Inflammatory macrophage treated with lipopolysaccharide for 4 hours (primary cell): ENCODE data around the gene PLCB4.
A peak's percentile ranks its signal among the peaks of the same experiment; 100 is the strongest.
"Not testable (repeated sequence)": the region's sequence is repeated elsewhere in the genome, so short reads cannot be mapped to it uniquely, and the experiment has no call there.

Experiments used
- DNase-seq: peaks from one replicate; pipeline ENCODE4 v3.0.0-alpha.2; 2020

PLCB4 gene

DNA sequence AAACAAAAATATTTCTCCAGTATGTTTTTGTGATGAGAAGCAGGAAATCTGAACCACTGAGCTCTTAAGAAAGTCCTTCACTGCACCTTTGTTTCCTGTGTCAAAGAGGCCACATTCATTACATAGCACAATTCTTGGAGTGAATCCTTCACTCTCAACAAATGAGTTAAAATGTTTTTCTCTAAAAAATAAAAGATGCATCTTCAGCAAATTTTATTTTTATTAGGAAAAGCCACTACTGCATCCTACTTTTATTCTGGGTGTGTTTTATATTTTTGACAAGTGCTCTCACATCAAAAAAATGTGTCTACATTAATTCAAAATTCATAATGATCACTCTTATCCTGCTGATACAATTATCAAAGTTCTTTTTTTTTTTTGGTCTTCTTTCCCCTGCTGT, 76.3 kb downstream of the PLCB4 start:
- no peak for DNase-seq

DNA sequence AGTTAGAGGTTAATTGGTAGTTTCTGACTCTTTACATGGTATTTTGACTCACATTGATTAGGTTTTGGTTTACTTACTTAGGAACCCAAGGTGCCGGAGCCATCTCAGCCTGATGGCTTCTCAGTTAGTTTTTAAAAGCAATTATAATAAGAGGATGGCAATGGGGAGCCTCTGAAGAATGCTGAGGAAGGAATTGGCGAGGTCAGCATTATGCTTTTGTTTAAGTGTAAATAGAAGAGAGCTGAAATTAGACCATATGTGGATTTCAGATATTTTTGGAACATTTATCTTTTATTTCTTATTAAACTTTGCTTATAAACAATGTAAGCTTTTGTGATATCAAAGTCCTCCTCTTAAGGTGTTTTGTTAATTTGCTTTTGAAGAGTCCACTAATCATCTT, 77.8 kb downstream of the PLCB4 start:
- DNase-seq = no peak

DNA sequence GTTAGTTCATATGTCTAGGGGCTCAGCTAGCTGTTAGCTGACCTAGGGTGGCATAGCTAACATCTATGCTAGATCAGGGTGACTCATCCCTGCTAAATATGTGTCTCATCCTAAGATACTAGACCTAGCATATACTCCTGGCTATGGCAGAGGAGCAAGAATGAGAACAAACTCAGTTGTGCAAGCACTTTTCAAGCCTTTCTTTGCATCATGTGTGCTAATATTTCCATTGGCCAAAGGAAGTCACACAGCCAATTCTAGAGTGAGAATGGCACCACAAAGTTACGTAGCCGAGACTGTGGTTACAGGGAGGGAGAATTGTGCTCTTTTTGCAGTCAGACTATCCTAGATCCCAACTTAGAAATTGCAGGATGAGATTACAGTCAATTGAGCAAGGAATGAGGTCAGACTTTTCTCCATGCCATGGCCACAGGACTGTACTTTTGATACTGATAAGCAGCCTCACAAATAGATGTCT, 78.7 kb downstream of the PLCB4 start:
- peak; percentile 9 for DNase-seq

DNA sequence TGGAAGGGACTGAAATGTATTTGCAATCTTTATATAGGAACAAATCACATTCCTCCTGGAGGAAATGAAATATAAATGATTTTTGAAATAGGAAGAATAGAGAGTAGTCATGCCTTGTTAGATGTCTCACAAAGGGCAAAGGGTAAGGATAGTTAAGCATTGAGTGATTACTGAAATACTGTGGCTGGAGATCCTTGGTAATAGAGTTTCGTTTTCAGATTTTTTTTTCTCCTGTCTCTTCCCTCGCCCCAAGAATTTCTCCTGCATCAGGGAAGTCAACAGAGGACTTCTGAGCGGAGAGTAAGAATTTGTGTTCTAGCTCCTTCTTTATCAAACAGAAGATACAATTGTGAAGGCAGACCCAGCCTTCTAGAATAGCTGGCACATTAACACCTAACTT, 79.4 kb downstream of the PLCB4 start:
- no peak for DNase-seq

DNA sequence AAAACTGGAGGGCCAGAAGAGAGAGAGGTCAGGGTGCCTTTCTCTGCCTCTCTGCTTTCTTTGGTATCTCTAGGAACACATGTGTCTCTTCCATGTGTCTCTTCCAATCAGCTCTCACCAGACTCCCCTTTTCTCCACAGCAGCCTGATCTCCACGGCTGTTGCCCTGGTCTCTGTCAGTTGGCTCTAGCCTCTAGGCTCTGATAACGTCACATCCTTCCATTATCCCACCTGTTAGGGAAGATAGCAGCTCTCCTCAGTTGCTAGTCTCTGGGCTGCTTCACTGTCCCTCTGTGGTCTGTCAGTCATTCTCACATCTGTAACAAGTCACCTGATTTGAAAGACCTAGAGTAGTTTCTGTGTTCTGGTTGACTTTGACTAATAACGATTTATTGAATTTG, 80.2 kb downstream of the PLCB4 start:
- no peak for DNase-seq

DNA sequence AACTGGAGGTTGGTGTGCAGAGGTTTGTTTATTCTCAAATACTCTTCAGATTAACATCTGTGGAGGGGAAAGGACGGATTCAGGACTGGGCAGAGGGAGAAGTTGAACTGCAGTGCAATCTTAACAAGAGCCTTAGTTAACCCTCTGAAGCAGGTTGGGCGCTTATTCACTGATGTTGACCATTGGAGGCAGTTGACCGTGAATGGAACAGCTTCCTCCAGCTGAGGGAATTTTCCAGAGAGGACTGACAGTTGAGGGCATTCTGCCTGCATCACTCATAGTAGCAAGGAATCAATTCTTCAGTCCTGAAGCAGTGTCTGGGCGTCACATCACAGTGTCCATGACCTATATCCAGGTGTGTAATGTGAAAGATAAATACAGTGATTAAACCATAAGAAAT, 80.9 kb downstream of the PLCB4 start:
- no peak for DNase-seq

DNA sequence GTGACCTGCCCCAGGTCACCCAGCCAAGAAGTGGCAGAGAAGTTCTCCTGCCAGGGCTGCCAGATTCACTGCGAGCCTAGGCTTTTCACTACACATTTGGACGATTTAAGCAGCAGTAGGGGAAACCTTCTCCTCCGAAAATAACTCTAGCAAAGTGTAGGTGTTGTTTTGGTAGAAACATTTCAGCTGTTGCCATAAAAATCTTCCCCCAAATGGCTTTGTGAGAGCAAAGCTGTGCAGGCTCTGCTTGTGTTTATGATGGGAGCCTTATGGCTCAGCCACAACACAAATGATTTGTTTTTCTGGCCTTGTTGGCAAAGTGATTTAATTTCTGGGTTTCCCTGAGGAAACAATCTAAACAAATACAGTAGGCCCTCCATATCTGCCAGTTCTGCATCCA, 81.8 kb downstream of the PLCB4 start:
- no peak for DNase-seq

DNA sequence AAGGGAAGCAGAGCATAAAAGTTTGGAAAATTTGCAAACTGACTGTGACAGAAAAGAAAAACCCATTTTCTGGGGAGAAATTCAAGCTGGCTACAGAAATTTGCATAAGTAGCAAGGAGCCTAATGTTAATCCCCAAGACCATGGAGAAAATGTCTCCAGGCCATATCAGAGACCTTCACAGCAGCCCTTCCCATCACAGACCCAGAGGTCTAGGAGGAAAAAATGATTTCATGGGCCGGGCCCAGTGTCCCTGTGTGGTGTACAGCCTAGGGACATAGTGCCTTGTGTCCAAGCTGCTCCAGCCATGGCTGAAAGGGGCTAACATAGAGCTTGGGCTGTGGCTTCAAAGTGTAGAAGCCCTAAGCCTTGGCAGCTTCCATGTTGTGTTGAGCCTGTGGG, 83.3 kb downstream of the PLCB4 start:
- DNase-seq = not testable (repeated sequence)

DNA sequence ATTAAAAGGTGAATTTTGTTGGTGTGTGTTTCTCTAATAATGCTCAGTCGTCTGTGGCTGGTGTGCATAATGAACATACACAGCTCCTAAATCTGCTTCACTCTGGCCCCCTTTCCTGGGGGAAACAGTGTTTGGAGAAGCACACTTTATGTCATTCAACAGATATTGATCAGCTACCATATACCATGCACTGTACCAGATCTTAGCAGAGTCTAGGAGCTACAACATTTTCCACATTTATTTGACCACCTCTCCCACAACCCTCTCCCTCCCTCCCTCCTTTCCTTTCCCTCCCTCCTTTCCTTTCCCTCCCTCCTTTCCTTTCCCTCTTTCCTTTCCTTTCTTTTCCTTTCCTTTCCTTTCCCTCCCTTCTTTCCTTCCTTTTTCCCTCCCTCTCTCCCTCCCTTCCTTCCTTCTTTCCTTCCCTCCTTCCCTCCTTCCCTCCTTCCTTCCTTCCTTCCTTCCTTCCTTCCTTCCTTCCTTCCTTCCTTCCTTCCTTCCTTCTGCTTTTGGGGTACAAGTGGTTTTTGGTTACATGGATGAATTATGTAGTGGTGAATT, 85.7 kb downstream of the PLCB4 start:
- no peak for DNase-seq

DNA sequence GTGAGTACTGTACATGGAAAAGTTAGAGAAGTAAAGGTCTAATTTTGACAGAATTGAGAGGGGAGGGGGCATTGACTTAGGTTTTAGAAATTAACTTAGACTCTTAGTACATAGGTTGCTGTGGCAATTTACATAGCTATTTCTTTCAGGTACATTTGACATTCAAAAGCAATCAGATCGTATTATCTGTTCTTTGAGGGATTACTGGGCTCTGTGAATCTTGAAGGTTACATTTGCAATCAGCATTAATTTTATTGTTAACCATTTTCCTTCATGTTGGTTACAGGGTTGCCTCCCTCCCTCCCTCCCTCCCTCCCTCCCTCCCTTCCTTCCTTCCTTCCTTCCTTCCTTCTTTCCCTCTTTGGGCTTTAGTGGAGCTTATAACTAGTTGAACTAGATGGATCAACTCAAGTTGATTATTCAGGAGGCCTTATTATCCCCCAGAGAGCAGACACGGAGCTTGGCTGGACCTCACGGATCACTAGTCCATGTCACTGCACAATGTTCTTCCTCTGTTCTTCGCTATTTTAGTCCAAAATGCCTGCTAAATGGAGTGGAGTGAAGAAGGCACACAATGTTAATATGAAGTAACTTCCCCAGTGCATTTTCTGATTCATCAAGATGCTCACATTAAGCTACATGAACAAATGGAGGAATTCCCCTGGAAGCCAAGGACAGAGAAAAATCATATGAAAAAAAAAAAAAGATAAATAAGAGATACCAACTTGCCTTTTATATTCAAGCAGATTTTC, 87.8 kb downstream of the PLCB4 start:
- DNase-seq = peak; percentile 22

DNA sequence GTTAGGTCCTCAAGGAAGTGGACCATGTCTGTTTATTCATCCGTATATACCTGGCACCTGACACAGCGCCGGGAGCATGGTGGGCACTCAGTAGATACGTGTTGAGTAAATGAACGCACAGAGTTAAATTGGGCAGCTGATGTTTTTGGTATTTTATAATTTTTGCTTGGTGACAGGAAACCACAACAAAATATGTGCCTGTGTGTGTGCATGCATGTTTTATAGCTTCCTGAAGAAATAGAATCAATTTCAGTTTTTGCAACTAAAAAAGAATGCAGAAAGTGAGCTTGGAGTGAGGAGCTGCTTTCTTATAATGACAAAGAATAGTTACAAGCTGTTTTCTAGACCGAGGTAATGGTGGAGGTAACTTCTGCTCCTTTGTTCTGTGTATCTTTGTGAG, 91.4 kb downstream of the PLCB4 start:
- DNase-seq = no peak

DNA sequence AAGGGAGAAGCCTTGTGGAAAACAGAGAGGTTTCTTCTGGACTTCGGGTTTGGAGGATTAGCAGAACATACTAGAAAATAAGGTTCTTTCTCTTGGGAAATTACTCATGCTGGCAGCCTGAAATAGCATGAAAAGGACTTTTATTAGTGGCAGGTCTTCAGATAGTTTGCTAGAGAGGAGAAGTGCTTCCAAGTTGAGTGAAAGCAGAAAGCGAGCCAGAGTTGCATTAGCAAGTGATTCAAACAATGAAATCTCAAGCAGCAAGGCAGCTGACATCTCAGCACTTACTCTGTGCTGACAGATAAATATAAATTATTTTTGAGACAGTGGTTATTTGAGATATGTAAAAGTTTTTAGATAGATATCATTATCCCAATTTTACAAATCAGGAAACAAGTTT, 91.9 kb downstream of the PLCB4 start:
- DNase-seq = no peak

DNA sequence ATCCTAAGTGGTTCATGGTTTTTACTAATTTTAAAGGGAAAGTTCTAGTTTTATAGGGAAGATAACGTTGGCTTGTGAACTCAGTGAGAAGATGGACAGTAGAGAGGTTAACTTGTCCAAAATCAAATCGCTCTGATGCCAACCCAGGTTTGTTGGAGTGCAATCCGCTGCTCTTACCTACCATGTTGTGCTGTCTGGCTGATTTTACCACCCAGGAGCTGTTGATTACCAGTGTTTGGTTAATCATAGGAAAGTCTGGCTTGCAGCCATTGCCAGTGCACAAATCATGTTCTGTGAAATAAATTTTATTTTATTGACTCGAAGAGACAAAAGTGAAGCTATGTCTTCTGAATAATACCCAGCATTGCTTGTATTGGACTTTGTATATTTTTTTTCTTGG, 92.4 kb downstream of the PLCB4 start:
- no peak for DNase-seq

DNA sequence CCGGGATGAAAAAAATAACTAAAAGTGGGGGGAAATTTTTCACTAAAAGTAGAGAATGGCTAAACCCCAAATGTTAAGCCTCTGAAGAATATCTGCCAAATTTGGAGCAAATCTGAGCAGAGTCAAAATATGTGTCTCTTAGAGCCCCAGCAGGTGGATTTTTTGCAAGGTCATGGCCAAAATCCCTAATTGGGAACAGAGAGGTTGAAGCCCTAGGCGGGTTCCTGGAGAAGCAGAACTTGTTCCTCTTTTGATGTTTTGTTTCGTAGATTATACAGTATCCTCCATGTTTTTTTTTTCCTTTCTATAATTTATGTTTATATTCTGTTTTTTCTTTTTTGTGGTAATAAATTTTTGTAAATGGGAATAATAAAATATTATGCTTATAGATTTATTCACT, 94.4 kb downstream of the PLCB4 start:
- DNase-seq = no peak

DNA sequence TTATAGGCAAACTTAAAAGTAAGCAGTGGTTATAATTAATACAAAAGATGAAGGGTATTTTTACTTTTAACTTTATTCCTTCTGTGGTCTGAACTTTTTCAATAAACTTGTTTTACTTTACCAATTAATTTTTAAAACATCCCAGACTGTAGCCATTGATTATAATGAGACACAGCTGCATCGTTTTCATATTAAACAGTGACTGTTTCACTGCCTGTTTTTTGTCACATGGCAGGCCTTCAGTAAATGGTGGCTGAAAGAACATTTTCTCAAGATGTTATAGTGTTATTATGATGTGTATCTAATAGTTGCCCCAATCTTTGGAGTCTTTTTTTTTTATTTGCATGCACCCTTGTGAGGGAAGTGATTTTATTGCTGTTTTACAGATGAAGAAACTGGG, 95.1 kb downstream of the PLCB4 start:
- no peak for DNase-seq

DNA sequence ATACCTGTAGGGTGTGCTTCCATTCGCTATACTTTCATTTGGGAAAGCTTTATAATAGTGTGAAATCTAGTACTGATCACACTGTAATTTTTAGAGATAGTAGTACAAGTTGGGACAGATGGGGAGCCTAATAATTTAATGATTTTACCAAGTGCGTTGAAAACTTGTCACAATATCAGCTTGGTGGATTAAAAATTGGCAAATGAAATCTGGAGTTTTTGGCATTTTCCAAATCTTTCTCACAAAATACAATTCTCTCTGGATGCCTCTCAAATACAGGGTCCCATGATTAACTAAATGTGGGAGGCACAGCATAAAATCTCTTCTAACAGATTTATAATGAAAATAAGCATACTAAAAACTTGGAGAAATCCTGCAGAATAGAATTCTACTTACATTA, 96.4 kb downstream of the PLCB4 start:
- no peak for DNase-seq

DNA sequence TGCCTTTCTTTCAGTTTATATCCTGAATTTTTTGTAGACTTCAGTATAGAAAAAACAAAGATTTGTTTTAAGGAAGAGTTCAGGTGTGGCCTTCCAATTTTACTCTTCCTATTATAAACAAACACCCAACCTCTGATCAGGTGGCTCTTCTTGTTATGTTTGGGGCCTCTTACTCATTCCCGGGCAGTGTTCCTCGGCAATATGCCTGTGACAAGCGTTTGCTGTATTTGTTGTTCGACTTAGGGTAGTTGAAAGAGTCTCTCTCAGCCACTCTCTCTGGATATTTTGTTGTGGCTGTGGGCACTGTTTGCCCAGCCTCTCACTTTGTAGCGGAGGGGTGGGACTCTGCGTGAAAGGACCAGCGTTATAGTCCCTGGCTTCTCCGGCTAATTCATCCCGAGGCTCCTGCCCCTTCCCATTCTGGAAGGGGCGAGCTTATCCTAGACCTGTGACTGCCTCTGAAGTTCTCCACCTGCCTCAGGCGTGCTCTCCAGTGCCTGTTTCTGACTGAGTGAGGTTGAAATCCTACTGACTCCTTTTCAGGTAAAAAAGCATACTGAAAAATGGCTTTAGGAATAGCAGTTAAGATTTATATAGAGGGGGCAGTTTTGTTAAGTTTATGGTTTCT, 97.4 kb downstream of the PLCB4 start:
- DNase-seq = no peak

DNA sequence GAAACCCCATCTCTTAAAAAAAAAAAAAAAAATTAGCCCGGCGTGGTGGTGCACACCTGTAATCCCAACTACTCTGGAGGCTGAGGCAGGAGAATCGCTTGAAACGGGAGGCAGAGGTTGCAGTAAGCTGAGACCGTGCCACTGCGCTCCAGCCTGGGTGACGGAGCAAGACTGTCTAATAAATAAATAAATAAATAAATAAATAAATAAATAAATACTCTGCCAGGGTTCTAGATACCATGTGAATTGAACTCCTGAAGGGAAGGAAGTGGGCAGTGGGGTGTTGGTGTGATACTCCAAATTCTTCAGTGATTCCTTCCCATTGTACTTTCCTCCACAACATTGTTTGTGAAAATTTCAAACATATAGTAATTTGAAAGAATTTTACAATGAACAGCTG, 100.5 kb downstream of the PLCB4 start:
- no peak for DNase-seq

DNA sequence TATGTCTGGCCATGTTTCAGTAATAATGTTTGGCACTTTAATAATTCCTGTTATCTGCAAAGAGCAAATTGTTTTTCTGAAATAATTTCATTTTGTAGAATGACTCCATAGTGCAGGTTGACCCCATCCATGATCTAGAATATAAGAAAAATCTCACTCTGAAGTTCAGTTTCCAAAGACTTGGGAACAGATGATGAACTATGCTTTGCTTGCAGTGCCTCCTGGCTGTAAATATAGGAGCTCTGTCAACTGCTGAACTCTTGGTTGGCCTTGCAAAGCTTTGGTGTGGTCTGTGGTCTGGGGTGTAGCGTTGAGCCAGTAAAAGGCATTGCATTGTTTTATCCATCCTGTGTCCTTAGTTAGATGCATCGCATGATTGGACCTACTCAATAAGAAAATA, 104.0 kb downstream of the PLCB4 start:
- DNase-seq = no peak

DNA sequence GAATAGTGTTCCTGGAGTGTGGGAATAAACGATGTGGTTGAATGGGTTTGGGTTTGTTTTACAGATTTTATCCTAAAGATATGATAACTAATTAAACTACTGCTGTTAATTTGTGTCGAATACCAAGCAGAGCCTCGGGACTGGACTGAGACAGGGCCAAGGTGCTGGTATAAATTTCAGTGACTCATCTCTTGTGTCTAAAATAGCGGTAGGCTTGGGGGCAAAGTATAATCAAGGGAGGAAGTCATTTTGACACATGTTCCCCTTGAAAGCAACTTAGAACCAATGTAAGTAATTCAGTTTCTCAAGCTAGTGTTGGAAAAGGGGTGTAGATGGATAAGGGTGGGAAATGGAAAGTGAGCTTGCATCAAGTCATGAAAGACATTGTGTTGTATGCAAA, 108.4 kb downstream of the PLCB4 start:
- no peak for DNase-seq

DNA sequence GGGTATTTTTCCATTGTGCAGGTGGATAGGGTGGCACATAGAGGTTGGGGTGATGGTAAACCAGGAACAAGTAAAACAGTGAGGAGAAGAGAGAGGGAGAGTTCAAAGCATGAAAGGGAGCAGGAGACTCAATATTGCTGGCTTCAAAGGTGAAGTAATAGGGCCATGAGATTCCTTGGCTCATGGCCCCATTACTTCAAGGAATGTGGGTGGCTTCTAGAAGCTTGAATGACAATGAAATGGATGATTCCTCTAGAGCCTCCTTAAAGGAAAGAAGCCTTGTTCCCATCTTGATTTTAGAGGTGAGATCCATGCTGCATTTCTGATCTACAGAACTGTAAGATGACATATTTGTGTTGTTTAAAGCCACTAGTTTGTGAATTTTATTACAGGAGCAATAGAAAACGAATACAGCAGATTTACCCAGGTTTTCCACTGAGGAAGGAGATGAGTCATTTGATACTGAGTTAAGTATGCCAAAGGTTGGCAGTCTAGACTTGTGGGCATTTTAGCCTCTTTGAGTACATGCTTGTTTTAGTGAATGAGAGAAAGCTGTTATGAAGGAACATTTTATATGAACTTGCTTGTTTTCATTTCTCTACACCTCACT, 110.4 kb downstream of the PLCB4 start:
- DNase-seq = no peak

DNA sequence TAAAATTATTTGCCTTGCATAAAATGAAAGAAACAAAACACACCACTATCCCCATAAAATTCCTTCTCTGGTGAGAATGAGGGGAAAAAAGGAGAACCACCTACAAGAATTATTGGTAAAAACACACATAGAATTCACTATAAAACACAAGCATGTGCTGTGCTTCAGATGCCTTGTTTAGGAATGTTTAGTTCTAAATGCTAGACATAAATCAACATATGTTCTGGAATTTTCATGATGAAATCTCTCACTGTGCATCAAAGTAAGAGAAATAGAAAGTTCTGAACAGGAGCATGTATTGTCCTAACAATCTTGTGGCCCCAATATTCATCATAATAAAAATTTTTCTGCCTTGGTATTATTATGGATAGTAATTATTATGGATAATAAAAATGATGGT, 111.0 kb downstream of the PLCB4 start:
- no peak for DNase-seq

DNA sequence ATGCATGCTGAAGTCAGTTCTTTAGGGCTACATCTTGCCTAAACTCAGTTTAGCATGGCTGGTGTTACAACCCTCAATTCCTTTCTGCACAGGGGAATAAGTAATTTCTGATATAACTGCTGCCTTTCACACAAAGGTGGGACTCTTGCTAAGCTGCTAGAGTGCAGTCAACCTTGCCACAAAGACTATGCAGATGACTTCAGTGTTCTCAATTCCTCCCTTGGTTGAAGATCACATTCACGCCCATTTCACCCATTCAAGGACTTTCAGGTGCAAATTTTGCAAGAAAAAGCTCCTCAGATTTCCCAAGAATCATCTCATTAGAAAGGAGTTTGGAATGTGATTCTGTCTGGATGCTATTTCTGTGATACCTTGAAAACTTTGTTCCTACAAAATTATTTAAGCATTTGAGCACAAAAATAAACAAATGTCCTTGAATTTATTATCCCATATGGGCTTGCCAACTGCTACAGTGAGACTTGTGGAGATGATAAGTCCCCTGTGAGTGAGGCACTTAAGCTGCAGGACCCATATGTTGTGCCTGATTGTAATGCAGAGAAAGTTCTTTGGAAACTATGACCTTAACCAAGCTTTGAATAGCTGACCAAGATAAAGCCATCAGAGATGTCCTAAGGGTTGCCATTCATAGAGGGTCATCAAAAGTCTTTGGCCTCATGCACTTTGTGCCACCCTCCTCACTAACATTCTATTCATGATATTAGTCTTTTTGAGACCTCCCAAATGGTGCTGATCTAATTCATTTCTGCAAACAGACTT, 111.8 kb downstream of the PLCB4 start:
- no peak for DNase-seq
